Right forelimb (tissue), 1 donor: Measurements from ENCODE around the gene CORO7.

Experiments
- DNase-seq: peaks from one replicate; pipeline ENCODE4 v3.0.0-alpha.2; 2018

CORO7 gene

DNA sequence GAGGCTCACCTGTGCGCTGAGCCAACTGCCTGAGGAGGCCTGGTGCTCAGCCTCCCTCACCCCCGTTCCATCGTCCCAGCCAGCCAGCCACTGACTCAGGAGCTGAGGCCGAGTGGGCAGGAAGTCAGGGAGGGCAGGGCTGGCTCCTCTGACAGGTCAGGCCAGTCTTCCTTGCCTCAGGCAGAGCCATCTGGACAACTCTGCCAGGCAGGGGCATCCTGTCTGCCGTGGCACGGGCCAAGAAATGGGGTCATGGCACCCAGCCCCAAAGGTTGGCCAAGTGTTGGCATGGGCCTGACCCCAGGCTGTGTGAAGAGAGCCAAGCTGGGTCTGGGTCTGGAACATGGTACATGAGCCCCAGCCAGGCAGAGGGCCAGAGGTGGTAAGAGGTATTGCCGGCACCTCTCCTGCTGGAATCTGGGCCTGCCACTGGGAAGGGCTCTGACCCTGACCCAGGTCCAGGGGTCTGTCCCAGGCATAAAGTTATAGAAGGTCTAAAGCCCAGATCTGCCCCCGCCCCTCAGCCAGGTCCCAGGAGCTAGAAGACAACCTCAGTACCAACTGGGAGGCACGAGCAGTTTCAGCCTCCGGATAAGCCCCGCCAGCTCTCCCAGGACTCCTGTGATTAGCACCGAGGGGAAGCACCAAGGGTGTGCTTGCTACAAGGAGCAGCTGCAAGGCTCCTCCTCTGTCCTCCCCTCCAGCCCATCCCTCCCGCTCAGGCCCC lies 47.2 kb downstream of the CORO7 start:
- DNase-seq, result no peak

DNA sequence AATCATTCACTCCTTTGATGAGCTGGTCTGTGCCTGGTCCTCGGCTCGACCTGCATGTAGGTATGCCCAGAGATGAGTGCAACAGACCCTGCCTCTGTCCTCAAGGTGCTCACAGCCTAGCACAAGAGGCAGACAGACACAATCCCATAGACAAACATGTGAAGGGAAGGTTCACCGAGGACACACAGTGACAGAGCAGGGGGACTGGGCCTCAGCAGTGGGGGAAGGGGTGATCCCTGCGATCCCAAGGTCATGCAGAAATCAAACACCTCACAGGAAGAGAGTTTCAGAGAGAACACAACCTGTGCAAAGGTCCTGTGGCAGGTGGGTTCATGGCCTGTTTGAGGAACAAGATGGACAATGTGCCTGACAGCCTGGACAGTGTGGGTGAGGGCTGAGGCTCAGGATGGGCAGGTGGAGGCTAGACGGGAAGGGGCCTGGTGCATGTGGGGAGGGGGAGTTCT lies 49.0 kb downstream of the CORO7 start:
- no peak for DNase-seq

DNA sequence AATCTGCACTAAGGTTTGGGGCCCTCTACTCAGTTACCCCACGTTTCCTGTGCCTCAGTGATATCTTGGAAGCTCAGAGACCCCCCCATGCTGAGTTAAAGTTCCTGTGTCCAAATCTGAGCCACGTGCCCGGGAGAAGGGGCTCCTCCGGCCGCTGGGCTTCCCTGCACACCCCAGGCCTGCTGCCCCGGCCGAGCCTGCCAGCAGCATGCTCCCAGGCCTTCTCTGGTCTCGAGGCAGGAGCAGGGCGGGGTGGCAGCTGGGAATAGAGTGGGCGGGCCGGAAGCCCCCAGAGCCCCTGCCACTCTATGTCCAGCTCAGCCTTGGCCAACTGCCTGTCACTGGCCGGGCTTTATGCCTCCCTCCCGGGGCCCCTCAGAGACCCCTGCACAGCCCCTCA lies 50.4 kb downstream of the CORO7 start:
- no peak for DNase-seq

DNA sequence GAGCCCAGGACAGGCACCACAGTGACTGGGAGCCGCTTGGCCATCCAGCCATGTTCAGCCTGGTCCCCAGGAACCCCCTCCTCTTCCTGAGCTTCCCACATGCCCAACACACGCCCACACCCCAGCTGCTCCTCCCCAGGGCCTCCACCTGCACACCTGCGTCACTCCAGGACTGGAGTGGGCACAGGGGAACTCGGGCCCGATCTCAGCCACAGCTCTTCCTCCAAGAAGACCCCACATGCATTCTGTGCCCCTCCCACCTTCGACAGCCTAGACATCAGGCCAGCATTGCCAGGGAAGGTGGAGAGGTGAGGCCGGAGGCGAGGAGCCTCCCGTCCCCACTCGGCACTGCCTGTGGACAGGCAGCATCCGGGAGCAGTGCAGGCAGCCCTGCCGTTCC lies 50.8 kb downstream of the CORO7 start:
- DNase-seq, result no peak

DNA sequence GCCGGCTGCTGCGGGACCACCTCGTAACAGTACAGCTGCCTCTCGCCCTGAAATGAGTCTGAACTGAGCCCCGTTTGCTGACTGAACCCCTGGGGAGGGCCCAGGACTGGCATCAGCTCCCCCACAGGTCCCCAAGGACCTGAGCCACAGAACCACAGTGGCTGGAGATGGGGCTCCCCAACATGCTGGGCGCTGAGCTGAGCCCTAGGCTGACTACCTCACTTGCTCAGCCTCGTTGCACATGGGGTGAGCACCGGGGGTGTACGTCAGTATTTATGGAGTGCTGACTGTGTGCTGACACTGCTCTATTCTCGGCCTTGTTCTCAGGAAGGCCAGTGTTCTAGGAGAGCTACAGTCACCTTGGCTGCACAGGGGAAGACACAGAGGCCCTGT lies 51.4 kb downstream of the CORO7 start:
- DNase-seq, result no peak

DNA sequence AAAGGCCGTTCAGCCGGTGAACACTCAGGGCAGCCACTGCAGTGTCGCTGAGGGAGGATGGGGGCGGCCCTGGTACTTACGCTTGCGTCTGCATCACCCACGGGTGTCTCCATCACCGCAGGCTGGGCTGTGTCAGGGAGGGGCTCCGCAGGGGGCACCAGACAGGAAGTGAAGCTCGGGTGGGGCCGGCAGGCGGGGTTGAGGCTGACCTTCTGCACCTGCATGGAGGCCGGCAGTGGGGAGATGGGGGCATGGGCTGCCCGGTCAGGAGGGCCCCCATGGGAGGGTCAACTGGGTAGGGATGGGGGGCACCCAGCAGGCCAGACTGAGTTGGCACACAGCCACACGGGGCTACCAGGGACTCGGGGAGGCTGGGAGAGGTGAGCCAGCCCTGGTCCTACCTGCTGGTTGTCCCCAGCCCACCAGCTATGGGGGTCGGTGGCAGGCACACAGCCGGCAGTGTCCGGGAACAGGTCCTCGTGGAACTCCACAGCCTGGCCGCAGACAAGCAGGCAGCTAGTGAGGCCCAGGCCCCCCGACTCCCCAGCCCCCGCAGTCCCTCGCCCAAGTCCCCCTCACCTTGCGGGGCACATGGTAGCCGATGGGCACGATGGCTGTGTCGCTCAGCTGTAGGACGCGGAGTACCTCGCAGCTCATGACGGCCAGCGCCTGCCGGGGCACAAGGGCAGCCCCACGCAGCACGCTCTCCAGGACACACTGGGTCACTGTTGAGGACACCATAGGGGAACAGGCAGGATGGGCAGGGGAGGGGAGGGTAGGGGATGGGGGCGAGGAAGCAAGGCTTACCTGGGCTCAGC lies 52.0 kb downstream of the CORO7 start:
- DNase-seq, result no peak

DNA sequence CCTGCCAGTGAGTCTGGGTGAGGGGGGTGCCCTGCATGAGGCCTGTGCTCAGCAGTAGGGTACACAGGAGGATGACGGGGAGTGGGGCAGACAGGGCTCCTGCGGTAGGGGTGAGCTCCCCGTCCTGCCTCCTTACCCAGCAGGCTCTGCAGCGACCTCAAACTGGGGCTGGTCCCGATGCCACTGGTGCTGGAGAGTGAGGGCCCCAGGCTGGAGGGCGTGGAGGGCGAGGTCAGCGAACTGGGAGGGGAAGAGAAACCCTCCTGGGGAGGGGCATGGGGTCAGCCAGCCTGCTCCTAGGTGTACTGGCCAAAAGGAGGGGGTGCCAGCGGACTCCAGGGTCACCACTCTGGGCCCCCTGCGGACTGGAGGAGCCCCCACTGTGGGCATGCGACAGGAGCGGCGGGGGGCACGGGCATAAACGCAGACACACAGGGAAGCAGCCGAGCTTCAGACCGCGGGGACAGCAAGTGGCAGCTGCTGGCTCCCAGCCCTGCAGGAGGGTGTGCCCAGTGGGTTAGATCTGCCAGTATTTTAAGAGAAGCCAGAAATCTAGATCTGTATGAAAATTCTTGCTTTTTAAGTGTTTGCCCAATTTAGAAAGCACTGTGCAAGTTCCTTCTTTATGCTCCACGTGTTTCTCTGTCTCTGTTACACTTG lies 53.8 kb downstream of the CORO7 start:
- DNase-seq, result no peak

DNA sequence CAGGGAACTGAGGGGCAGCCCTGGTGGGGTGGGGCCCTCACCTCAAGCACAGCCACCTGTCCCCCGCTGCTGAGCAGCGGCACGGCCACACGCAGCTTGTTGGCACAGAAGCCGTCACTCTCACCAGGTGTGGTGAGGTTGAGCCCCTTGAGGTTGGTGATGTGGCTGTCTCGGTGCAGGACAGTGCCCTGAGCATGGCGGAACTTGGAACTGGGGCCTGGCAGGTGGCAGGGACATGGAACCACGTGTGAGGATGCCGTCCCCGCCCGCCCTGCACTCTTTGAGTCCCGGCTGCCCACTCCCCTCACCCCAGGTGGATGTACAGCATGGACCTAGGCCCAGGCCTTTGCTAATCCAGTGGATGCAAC lies 54.5 kb downstream of the CORO7 start:
- DNase-seq, result no peak

DNA sequence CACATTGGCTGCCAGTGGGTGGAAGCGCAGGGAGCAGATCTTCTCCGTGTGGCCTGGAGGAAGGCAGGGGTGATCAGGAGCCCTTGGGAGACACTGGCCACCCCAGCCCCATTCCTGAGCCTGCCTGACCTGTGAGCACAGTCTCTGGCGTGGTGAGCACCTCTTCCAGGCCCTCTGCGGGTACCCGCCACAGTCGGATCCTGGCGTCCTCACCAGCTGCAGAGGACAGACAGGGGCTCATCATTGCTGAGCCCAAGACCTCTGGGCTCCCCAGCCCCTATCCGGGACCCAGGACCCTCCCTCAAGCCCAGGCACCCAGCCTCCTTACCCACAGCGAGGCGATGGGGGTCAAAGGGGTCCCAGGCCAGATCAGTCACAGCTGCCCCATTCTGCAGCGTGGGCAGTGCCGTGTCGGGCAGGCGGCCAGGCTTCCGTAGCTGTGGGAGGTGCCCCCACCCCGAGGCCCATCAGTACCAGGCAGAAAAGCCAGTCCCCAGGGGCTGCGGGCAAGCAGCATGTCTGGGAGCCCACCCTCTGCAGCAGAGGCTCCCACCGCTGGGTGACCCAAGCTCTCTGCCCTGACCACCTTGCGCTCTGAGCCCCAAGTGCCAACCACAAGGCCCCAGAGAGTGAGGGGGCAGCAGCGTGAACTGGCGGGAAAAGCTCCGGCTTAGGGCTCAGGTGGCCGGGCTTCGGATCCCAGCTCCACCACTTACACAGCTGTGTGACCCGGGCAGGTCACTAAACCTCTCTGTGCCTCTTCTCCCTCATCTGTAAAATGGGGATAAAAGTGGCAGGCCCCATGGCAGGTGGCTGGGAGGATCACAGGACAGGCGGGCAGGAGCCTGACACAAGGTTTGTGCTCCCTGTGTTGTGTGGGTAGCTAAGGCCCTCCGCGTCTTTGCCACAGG lies 55.1 kb downstream of the CORO7 start:
- DNase-seq, result no peak

DNA sequence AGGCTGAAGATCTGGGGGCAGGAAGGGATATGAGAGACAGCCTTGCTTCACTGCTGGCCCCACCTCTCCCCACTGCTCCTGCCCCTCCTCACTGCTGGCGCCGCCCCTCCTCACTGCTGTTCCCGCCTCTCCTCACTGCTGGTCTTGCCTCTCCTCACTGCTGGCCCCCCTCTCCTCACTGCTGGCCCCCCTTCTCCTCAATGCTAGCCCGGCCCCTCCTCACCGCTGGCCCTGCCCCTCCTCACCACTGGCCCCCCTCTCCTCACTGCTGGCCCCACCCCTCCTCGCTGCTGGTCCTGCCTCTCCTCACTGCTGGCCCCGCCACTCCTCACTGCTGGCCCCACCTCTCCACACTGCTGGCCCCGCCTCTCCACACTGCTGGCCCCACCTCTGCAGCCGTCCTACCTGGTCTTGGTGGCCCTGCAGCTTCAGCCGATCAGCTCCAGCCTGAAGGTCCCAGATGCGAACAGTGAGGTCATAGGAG lies 55.8 kb downstream of the CORO7 start:
- DNase-seq, result no peak

DNA sequence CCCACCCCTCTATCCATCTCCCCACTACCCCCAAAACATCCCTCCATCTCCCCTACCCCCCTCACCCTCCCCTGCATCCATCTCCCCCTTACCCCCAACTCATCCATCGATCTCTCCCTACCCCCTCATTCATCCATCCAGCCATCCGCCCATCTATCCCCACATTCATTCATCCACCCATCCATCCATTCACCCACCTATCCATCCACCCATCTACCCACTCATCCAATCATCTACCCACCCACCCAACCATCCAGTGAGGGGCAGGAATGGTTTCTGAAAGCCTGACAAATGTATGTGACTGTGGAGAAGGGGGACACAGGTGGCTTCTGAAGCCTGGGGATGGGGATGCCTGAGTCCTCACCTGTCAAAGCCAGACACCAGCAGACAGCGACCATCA lies 56.5 kb downstream of the CORO7 start:
- DNase-seq, result no peak

DNA sequence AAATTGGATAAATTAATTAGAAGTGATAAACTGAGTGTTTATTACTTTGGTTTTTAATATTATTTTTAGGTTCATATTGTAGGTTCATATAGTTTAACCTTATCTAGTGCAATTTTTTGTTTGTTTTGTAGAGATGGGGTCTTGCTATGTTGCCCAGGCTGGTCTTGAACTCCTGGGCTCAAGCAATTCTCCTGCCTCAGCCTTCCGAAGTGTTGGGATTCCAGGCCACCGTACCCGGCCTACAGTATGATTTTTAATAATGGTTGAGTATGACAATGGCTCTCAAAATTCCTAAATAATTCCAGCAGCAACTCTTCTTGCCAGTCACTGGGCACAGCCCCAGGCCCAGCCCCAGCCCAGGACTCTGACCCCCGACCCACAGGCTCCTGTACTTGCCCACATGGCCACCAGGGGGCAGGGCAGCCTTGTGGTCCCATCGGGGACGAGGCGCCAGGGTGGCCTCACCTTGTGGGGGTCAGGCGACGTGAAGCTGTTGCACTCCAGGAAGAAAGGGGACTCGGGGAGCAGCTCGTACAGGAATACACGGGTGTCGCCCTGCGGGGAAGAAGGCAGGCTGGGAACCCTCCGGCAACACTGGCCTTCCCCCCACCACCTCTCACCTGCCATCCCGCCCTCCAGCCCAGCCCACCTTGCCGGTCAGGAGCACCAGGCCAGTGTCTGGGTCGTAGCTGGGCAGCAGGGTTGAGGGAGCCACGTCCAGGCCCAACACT lies 57.4 kb downstream of the CORO7 start:
- DNase-seq, result peak; percentile 80

DNA sequence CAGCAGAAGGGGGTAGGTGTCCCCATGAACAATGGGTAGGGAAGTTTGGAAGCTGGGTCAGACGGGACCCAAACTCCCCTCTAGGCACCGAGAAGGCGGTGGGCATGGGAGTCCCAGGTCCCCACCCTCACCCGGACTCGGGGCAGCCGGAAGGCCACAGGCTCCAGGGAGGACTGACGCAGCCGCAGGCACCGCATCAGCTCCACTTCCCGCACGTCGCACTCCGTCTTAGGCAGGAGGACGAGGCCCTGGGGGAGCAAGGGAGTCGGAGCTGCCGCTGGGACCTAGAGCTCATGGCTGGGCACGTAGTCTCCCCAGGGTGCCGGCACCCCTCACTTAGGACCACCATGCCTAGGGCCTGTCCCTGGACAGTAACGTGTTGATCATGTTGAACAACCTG lies 58.2 kb downstream of the CORO7 start:
- DNase-seq, result no peak

DNA sequence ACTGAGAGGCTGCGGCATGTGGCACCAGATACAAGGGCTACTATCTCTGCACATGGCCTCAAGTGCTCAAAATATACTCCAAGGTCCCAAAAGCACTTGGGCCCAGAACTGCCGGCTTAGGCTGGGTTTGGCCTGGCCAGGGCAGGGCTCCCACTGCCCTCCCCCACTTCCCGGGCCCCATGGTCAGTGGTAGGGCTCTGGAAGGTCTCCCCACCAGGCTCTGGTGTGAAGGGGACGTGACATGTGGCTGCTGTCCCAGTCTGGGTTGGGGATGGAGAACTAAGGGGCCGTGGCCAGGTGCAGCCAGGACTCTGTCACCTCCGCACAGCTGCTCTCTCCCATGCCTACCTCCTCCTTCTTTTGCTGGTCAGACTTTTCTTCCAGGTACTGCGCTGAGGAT lies 59.6 kb downstream of the CORO7 start:
- DNase-seq, result no peak

DNA sequence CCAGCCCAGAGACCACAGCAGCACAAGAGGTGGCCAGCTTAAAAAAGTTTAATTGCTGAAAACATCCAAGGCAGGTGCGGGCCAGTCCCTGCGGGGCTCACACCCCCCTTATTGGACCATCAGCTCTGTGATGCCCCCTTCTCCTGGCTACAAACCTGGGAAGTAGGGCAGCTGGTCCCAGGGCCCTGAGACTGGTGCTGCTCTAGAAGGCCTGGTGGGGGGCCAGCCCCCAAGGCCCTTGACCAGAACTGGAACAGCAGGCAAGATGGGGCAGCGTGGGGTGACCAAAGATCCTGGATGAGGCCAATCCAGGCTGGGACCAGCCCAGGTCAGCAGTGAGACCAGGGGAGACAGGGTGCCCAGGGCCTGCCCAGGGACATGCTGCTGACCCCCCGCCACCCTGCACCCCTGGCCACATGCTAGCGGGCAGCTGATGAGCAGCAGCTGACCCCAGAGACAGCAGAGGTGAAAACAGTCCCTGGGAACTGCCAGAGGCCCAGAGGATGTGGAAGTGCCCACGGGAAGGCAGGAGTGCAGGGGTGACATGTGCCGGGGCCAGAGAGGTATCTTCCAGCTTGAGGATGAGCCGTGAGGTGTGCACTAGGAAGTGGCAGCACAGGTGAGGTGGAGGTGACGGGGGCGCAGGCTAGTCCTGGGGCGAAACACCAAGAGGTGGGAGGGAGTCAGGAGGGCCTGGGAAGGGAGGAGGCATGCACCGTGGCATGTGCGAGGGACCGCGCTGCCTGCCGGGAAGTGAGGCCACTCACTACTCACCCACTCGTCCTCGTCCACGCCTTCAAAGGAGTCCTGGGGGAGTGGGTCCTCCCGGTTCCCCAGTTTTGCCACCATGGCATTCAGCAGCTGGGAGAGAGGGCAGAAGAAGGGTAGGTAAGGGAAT lies 61.6 kb downstream of the CORO7 start:
- no peak for DNase-seq

DNA sequence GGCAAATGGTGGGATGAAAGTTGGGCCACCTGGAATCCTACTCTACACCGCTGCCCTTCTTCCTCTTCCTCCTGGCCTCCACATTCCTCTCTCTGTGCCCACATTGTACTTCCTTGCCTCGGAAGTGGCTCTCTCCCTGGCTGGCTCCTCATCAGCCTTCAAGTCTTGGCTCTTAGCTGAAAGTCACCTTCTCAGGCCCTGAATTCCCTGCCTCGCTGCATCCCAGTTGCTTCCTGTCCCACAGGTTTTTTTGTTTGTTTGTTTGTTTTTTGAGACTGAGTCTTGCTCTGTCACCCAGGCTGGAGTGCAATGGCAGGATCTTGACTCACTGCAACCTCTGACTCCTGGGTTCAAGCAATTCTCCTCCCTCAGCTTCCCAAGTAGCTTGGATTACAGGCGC lies 62.7 kb downstream of the CORO7 start:
- DNase-seq, result no peak

DNA sequence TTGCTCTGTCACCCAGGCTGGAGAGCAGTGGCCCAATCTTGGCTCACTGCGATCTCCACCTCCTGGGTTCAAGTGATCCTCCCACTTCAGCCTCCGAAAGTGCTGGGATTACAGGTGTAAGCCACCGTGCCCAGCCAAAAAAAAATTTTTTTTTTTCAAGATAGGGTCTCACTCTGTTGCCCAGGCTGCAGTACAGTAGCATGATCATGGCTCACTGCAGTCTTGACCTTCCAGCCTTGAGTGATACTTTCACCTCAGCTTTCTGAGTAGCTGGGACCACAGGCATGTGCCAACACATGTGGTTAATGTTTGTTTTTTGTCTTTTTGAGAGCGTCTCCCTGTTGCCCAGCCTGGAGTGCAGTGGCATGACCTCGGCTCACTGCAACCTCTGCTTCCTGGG lies 63.6 kb downstream of the CORO7 start:
- DNase-seq, result no peak

DNA sequence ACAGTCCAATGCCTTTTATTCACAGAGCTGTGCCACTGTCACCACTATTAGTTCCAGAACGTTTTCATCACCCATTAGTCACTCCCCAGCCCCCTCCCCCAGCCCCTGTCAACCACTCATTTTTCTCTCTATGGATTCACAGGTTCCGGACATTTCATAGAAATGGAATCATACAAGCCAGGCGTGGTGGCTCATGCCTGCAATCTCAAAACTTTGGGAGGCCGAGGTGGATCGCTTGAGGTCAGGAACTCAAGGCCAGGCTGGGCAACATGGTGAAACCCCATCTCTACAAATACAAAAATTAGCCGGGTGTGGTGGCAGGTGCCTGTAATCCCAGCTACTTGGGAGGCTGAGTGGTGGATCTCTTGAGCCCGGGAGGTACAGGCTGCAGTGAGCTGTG lies 64.5 kb downstream of the CORO7 start:
- DNase-seq, result no peak

DNA sequence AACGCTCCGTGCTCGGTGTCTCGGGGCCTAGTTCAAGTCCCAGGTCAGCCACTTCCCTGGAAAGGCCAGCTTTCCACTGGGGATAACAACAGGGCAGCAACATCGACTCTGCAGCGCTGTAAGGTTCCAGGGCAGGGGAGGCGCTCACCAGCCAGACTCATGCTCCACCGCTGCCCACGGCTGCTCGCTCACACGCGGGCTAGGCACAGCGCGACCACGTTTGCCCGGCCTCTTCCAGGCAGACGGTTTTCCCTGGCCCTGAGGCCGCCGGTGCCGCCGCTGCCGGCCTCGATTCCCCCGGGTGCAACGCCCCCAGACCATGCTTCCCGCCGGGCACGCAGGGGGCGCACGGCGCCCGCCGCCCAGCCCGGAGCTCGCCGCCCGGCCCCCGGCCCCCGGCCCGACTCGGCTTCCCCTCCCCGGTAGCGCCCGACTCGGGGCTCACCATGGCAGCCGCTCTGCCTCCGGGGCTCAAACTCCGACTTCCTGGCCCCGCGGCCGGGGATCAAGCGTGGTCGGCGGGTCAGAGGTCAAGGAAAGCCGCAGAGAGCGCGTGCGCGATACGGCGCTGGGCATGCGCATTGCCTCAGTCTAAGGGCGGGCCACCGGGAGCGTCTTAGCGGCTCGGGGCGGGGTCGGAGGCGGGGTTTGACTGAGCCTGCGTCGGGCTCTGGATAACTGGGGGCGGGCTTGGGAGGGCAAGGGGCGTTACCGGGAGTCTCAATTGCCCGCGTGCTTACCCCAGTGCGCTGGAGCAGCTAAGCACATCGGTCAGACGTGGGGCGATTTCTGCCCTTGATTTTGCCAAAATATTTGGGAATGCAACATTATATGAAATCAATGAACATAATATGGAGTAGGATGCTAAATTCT lies 65.4 kb downstream of the CORO7 start, which contains the start of gene PAM16:
Gene PAM16, minus strand, starts transcription at position 535 of the 873 bp plus-strand sequence. Its CDS starts 87 bp downstream, at position 448.
- DNase-seq, result peak; percentile 98

DNA sequence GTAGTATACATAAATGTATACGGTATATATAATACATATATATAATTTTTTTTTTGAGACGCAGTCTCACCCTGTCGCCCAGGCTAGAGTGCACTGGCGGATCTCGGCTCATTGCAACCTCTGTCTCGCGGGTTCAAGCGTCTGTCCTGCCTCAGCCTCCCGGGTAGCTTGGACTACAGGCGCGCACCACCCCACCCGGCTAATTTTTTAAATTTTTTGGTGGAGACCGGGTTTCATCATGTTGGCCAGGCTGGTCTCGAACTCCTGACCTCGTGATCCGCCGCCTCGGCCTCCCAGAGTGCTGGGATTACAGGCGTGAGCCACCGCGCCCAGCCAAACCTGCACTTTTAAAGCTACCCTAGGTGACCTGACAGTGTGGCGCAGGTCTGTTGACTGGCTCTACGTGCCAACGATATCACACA lies 66.0 kb downstream of the CORO7 start:
- DNase-seq, result no peak
